Measurements from ENCODE around the gene MAP3K19. TPM values are rescaled to one million over a fixed set of nuclear protein-coding genes. Genes with fewer than 3 reads are reported as not detected.
A peak's percentile ranks its signal among the peaks of the same experiment; 100 is the strongest.

MAP3K19 gene
- total RNA-seq, 2 experiments from 2014 or later, result not detected

GRCh38 chr2:135023886-135024485 is 23.3 kb downstream of the MAP3K19 start:
- DNase-seq, result no peak
- H3K9me3 Mint-ChIP-seq, result peaks cover 10% of the 10 kb centered on the region
- peak overlapping the region; percentile 14 for H3K4me3 Mint-ChIP-seq
- H3K4me1 Mint-ChIP-seq, result peaks cover 24% of the 10 kb centered on the region
- peaks cover 4% of the 10 kb centered on the region for H3K36me3 Mint-ChIP-seq
- peaks cover 4% of the 10 kb centered on the region for H3K27me3 Mint-ChIP-seq
- H3K27ac Mint-ChIP-seq, result peak overlapping the region; percentile 36

DNA sequence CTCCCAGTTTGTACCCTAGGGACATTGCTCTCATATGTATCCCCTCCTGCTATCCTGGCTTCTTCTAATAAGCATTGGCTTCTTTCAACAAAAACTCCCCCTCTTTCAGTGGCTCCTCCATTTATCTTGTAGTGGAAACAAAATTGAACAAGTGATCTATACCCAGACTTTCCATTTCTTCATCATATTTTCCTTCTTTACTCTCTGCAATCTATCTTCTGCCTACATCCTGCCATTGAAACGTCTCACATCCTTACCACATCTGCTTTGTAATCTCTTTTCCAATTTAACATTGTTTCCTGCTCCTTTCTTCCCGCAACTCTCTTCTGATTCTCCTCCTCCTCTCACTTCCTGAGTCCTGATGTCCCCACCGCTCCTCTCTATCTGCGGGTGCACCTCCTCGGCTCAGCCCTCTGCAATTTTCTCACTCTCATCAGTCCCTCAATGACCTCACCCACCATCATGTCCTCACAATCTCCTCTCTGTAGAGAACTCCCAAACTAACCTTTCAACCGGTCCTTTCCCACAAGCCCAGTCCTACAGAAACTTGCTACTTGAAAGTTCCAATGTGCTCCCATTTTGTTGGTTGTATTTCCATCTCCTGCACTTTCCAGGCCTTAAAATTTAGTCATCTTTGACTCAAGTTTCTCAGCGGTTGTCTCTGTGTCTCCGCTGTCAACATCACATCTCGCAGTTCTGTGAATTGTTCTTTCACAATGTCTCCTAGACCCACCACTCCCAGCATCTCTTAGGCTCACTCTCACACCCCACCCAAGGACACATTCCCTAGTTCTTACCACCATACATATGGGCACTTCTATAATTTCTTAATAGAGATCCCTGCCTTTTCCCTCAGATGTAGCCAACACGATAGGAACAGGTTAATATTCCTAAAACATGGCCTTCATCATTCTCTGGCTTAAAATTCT is 24.0 kb downstream of the MAP3K19 start:
- Mint-ChIP-seq H3K4me1 (peaks cover 24% of the 10 kb centered on the region), H3K27me3 (peaks cover 4% of the 10 kb centered on the region), H3K27ac (peak overlapping the region; percentile 36), H3K9me3 (peaks cover 10% of the 10 kb centered on the region), H3K36me3 (peaks cover 4% of the 10 kb centered on the region), H3K4me3 (no peak overlapping the region)
- DNase-seq, result no peak

DNA sequence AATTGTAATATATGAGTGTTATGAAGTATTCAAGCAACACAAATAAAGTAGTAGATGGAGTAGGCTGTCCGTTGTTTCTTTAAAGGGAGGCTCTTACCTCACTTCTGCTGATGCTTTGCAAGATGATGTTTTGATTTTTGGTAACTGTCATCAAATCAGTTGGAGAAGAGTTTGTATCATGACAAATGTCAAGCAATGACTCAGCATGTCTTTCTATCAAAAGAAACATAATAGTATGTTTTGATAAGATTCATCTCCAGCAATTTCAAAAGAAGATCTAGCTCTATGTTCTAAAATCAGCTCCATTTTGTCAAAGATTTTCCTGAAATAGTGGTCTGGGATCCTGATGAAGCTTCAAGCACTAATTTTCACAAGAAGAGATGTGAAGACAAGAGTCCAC is 25.6 kb downstream of the MAP3K19 start:
- H3K27ac Mint-ChIP-seq, result no peak overlapping the region

DNA sequence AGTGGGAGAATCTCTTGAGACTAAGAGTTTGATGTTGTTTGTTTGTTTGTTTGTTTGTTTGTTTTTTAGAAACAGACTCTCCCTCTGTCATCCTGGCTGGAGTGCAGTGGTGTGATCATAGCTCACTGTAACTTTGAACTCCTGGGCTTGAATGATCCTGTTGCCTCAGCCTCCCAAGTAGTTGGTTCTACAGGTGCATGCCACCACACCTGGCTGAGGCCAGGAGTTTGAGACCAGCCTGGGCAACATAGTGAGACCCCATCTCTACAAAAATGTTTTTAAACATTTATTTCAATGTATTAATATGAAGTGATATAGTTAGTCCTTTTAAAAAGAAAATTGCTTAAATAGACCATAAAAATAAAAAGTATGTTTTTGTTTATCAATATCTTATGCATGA is 35.6 kb downstream of the MAP3K19 start:
- Mint-ChIP-seq H3K36me3 (no peaks in the 10 kb centered on the region), H3K4me1 (no peaks in the 10 kb centered on the region), H3K27ac (no peak overlapping the region), H3K27me3 (peaks cover 5% of the 10 kb centered on the region), H3K4me3 (no peak overlapping the region), H3K9me3 (peaks cover 3% of the 10 kb centered on the region)
- DNase-seq, result no peak

More for the DNA sequence above, 25.6 kb downstream of the MAP3K19 start:
- Mint-ChIP-seq H3K4me1 (peaks cover 24% of the 10 kb centered on the region), H3K4me3 (no peak overlapping the region), H3K27me3 (no peaks in the 10 kb centered on the region), H3K9me3 (peaks cover 12% of the 10 kb centered on the region), H3K36me3 (peaks cover 5% of the 10 kb centered on the region)
- DNase-seq, result no peak

DNA sequence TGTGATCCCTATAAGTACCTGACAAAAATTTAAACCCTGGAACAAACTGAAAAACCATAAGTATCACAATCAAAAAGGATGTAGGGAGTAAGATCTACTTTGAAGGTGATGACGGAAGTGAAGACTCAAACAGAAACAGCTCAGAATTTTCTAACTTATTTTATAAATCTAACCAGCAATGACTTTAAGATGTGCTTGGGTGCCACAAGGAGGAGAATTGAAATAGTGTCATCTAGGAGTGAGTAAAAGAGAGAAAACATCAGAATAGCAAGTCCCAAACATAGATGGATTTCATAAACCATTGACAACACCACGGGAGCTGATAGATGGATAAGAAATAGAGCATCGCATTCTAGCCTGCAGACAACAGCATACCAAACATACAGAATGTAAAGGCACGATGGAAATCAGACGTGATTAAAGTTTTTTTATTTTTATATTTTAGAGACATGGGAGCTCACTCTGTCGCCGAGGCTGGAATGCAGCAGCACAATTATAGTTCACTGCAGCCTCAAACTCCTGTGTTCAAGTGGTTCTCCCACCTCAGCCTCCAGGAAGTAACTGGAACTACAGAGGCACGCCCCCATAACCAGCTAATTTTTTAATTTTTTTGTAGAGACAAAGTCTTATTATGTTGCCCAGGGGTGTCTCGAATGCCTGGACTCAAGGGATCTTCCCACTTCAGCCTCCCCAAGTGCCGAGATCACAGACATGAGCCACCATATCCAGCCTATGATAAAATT is 36.9 kb downstream of the MAP3K19 start:
- H3K4me1 Mint-ChIP-seq, result no peaks in the 10 kb centered on the region
- H3K4me3 Mint-ChIP-seq, result no peak overlapping the region
- peaks cover 11% of the 10 kb centered on the region for H3K27me3 Mint-ChIP-seq
- H3K36me3 Mint-ChIP-seq, result no peaks in the 10 kb centered on the region
- H3K9me3 Mint-ChIP-seq, result no peaks in the 10 kb centered on the region
- no peak overlapping the region for H3K27ac Mint-ChIP-seq
- DNase-seq, result no peak

- no peak overlapping the region for H3K4me3 Mint-ChIP-seq
These were observed 37.9 kb downstream of the MAP3K19 start for GRCh38 chr2:135009339-135009738.

GRCh38 chr2:135005753-135006152 is 41.5 kb downstream of the MAP3K19 start:
- no peak for DNase-seq
- H3K27ac Mint-ChIP-seq, result no peak overlapping the region
- H3K4me1 Mint-ChIP-seq, result peaks cover 4% of the 10 kb centered on the region
- no peak overlapping the region for H3K4me3 Mint-ChIP-seq
- H3K9me3 Mint-ChIP-seq, result no peaks in the 10 kb centered on the region
- H3K27me3 Mint-ChIP-seq, result peaks cover 23% of the 10 kb centered on the region
- no peaks in the 10 kb centered on the region for H3K36me3 Mint-ChIP-seq

More at GRCh38 chr2:135009339-135009738, 37.9 kb downstream of the MAP3K19 start:
- no peak for DNase-seq
- no peaks in the 10 kb centered on the region for H3K9me3 Mint-ChIP-seq
- peaks cover 20% of the 10 kb centered on the region for H3K27me3 Mint-ChIP-seq
- H3K36me3 Mint-ChIP-seq, result no peaks in the 10 kb centered on the region
- H3K4me1 Mint-ChIP-seq, result peaks cover 3% of the 10 kb centered on the region
- H3K27ac Mint-ChIP-seq, result no peak overlapping the region

- DNase-seq, result peak; percentile 73
- Mint-ChIP-seq H3K27me3 (peaks cover 23% of the 10 kb centered on the region), H3K36me3 (no peaks in the 10 kb centered on the region), H3K27ac (no peak overlapping the region), H3K4me3 (no peak overlapping the region), H3K4me1 (peaks cover 4% of the 10 kb centered on the region), H3K9me3 (no peaks in the 10 kb centered on the region)
These were observed 43.1 kb downstream of the MAP3K19 start for GRCh38 chr2:135004005-135004746.

DNA sequence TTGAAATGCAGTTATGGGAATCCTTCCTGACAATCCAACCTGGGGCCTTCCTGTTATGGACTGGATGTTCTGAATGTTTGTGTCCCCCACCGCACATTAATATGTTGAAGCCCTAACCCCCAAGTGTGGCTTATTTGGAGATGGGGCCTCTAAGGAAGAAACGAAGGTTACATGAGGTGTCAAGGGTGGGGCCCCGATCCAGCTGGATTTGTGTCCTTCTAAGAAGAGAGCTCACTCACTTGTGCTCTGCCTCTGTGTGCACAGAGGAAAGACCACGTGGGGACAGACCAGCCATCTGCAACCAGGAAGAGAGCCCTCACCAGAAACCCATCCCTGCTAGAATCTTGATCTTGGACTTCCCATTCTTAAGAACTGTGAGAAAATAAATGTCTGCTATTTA is 44.4 kb downstream of the MAP3K19 start:
- no peaks in the 10 kb centered on the region for H3K36me3 Mint-ChIP-seq

GRCh38 chr2:134999521-134999920 is 47.7 kb downstream of the MAP3K19 start:
- Mint-ChIP-seq H3K27me3 (peaks cover 5% of the 10 kb centered on the region), H3K36me3 (no peaks in the 10 kb centered on the region), H3K9me3 (no peaks in the 10 kb centered on the region), H3K27ac (no peak overlapping the region), H3K4me3 (no peak overlapping the region), H3K4me1 (peaks cover 3% of the 10 kb centered on the region)
- DNase-seq, result no peak

More for the DNA sequence above, 44.4 kb downstream of the MAP3K19 start:
- no peaks in the 10 kb centered on the region for H3K9me3 Mint-ChIP-seq
- no peak for DNase-seq
- peaks cover 19% of the 10 kb centered on the region for H3K27me3 Mint-ChIP-seq
- H3K4me3 Mint-ChIP-seq, result no peak overlapping the region
- no peak overlapping the region for H3K27ac Mint-ChIP-seq
- H3K4me1 Mint-ChIP-seq, result peaks cover 4% of the 10 kb centered on the region

- no peak for DNase-seq
- Mint-ChIP-seq H3K9me3 (peaks cover 4% of the 10 kb centered on the region), H3K27me3 (peaks cover 5% of the 10 kb centered on the region), H3K4me1 (peaks cover 4% of the 10 kb centered on the region), H3K36me3 (no peaks in the 10 kb centered on the region), H3K4me3 (no peak overlapping the region), H3K27ac (no peak overlapping the region)
These were observed 58.1 kb downstream of the MAP3K19 start for GRCh38 chr2:134988994-134989605.

DNA sequence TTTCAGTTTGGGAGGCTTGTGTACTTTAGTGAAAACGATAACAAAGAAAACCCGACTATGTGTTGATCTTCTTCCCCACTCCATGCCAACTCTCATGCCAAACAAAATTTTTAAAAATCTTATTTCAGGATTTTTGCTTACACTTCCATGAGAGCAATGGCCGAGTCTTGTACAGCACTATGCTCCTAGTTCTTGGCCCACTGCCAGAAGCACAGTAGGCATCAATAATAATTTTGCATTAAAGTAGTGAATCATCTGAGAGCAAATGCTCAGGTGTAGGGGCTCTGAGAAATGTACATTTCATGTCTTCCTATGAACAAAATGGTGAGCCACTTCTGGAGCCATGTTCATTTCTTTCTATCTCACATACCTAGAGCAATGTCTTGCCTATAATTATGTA is 62.2 kb downstream of the MAP3K19 start:
- Mint-ChIP-seq H3K9me3 (peaks cover 4% of the 10 kb centered on the region), H3K4me1 (peaks cover 4% of the 10 kb centered on the region), H3K27ac (no peak overlapping the region), H3K36me3 (no peaks in the 10 kb centered on the region), H3K27me3 (no peaks in the 10 kb centered on the region), H3K4me3 (no peak overlapping the region)
- DNase-seq, result no peak

DNA sequence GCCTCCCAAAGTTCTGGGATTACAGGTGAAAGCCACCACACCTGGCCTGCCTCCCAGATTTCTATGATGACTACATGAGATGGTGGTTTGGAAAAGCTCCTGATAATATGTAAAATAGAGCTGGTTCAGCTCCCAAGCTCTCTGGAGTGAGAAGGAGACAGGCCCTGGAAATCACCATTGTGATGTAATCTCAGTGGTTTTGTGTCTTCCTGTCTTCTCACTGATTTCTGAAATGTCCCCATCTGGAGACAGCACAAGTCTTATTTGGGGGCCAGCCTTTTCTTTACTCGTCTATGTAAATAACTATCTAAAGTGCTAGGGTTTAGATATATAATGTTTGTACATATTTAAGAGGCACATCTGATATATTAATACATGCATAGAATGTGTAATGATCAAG is 64.6 kb downstream of the MAP3K19 start:
- Mint-ChIP-seq H3K27ac (no peak overlapping the region), H3K4me1 (no peaks in the 10 kb centered on the region), H3K4me3 (no peak overlapping the region), H3K9me3 (peaks cover 4% of the 10 kb centered on the region), H3K27me3 (no peaks in the 10 kb centered on the region), H3K36me3 (peaks cover 1% of the 10 kb centered on the region)
- no peak for DNase-seq

DNA sequence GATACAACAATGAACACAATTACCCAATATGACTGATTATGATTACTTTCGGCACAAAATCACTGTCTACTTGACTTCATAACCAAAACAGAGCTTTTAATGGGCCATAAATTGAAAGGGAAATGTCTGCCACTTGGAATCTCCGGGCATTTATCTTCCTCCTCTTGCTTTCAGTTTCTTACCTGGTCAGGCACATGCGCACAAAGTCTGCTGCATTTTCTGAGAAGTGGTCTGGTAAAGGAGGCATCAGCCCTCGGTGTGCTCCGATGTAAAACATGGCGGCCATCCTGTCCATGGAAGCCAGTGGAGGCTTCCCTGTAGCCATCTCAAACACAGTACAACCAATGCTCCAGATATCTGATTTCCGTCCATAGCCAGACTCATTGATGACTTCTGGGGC is 66.6 kb downstream of the MAP3K19 start:
- H3K9me3 Mint-ChIP-seq, result peaks cover 5% of the 10 kb centered on the region
- no peaks in the 10 kb centered on the region for H3K27me3 Mint-ChIP-seq
- H3K27ac Mint-ChIP-seq, result no peak overlapping the region
- H3K4me1 Mint-ChIP-seq, result no peaks in the 10 kb centered on the region
- no peak for DNase-seq
- H3K36me3 Mint-ChIP-seq, result peaks cover 2% of the 10 kb centered on the region
- no peak overlapping the region for H3K4me3 Mint-ChIP-seq
